Trophoblast cell (in vitro differentiated cells and primary cell): ENCODE measurements around the gene MRPL30.

Source experiments
- DNase-seq, 2 donors: peaks; one replicate each; pipeline ENCODE4 v3.0.0-alpha.2; 2016
- H2AFZ ChIP-seq: 2 replicates; pipeline ENCODE4 v1.6.1; 2013; ENCODE audit warnings: low read length, moderate library complexity, mild to moderate bottlenecking; ENCODE audit not compliant: insufficient read depth, poor library complexity
- H2AK5ac ChIP-seq: 2 replicates; pipeline ENCODE4 v1.6.1; 2013; ENCODE audit warnings: mild to moderate bottlenecking, low read length
- H2BK120ac ChIP-seq: 2 replicates; pipeline ENCODE4 v1.6.1; 2013; ENCODE audit warnings: low read length, mild to moderate bottlenecking, moderate library complexity; ENCODE audit not compliant: insufficient read depth, poor library complexity
- H2BK12ac ChIP-seq: 2 replicates; pipeline ENCODE4 v1.6.1; 2013; ENCODE audit warnings: mild to moderate bottlenecking, low read length, moderate library complexity
- H2BK5ac ChIP-seq: 2 replicates; pipeline ENCODE4 v1.6.1; 2013; ENCODE audit warnings: low read length, low read depth, moderate library complexity, mild to moderate bottlenecking; ENCODE audit not compliant: poor library complexity
- H3K14ac ChIP-seq: 2 replicates; pipeline ENCODE4 v1.6.1; 2013; ENCODE audit warnings: mild to moderate bottlenecking, low read length
- H3K18ac ChIP-seq: 2 replicates; pipeline ENCODE4 v1.6.1; 2013; ENCODE audit warnings: mild to moderate bottlenecking, low read length
- H3K23ac ChIP-seq: 2 replicates; pipeline ENCODE4 v1.6.1; 2013; ENCODE audit warnings: low read length
- H3K27ac ChIP-seq: 2 replicates; pipeline ENCODE4 v1.5.1; 2013; ENCODE audit warnings: low read depth, mild to moderate bottlenecking, inconsistent platforms, low read length, moderate library complexity
- H3K27me3 ChIP-seq: 2 replicates; pipeline ENCODE4 v1.6.1; 2013; ENCODE audit warnings: inconsistent platforms, mild to moderate bottlenecking, low read length, moderate library complexity; ENCODE audit not compliant: insufficient read depth
- H3K36me3 ChIP-seq, 2 experiments: 1 replicate in 1 of 2; 2 replicates in 1 of 2; pipeline ENCODE4 v1.6.1; 2013; ENCODE audit warnings: low read length in 2 of 2, mild to moderate bottlenecking in 2 of 2, moderate library complexity in 1 of 2; ENCODE audit not compliant: insufficient read depth in 2 of 2, control insufficient read depth in 1 of 2
- H3K4ac ChIP-seq: 2 replicates; pipeline ENCODE4 v1.6.1; 2013; ENCODE audit warnings: low read depth, mild to moderate bottlenecking, low read length, moderate library complexity
- H3K4me1 ChIP-seq, 2 experiments: 1 replicate in 1 of 2; 2 replicates in 1 of 2; pipeline ENCODE4 v1.6.1; 2013; ENCODE audit warnings: low read length in 2 of 2, mild to moderate bottlenecking in 2 of 2, moderate library complexity in 1 of 2; ENCODE audit not compliant: insufficient read depth in 2 of 2, control insufficient read depth in 1 of 2
- H3K4me2 ChIP-seq: 2 replicates; pipeline ENCODE4 v1.6.1; 2013; ENCODE audit warnings: inconsistent platforms, mild to moderate bottlenecking, low read length, moderate library complexity
- H3K4me3 ChIP-seq: 2 replicates; pipeline ENCODE4 v1.5.1; 2013; ENCODE audit warnings: mild to moderate bottlenecking, low read depth, low read length, inconsistent platforms
- H3K79me1 ChIP-seq: one replicate; pipeline ENCODE4 v1.6.1; 2013; ENCODE audit warnings: low read length
- H3K79me2 ChIP-seq: 2 replicates; pipeline ENCODE4 v1.6.1; 2013; ENCODE audit warnings: low read length, mild to moderate bottlenecking; ENCODE audit not compliant: control insufficient read depth, insufficient read depth, poor library complexity
- H3K9ac ChIP-seq: 2 replicates; pipeline ENCODE4 v1.6.1; 2013; ENCODE audit warnings: mild to moderate bottlenecking, low read length
- H3K9me3 ChIP-seq: 2 replicates; pipeline ENCODE4 v1.6.1; 2013; ENCODE audit warnings: low read depth, mild to moderate bottlenecking, control low read depth, inconsistent platforms, low read length; ENCODE audit not compliant: insufficient read depth
- H4K12ac ChIP-seq: 2 replicates; pipeline ENCODE4 v1.6.1; 2013; ENCODE audit warnings: low read depth, mild to moderate bottlenecking, low read length, moderate library complexity
- H4K8ac ChIP-seq: 2 replicates; pipeline ENCODE4 v1.6.1; 2013; ENCODE audit warnings: low read depth, mild to moderate bottlenecking, low read length, moderate library complexity
- H4K91ac ChIP-seq: one replicate; pipeline ENCODE4 v1.6.1; 2013; ENCODE audit warnings: low read depth, mild to moderate bottlenecking, low read length, moderate library complexity
- WGBS: extraction: QIAGEN DNeasy Blood & Tissue Kit; methylation state at CpG from one replicate; pipeline ENCODE4 v1.1.7; 2013; ENCODE audit warnings: missing lambda C conversion rate; ENCODE audit not compliant: insufficient read length, insufficient coverage; ENCODE audit errors: extremely low coverage; 5-methylcytosine and 5-hydroxymethylcytosine counted together

Gene MRPL30

GRCh38 chr2:99153921-99154604 lies 26.9 kb upstream of the MRPL30 start:
- H2BK5ac ChIP-seq = no peak overlapping the region
- peak overlapping the region; percentile 63 for H3K9ac ChIP-seq
- no peak overlapping the region for H2BK12ac ChIP-seq
- H3K23ac ChIP-seq = no peak overlapping the region
- WGBS = no CpG with 5 or more reads among the region's 12 CpGs
- peaks cover 7% of the 10 kb centered on the region for H3K79me1 ChIP-seq
- H4K12ac ChIP-seq = peak overlapping the region; percentile 72
- peaks cover 5 to 8% of the 10 kb centered on the region in 2 experiments for H3K4me1 ChIP-seq
- peak overlapping the region; percentile 85 for H3K4me3 ChIP-seq
- no peak overlapping the region for H2AK5ac ChIP-seq
- no peak overlapping the region for H3K4ac ChIP-seq
- no peak overlapping the region for H3K27ac ChIP-seq
- peak overlapping the region; percentile 93 for H4K8ac ChIP-seq
- H3K14ac ChIP-seq = peak overlapping the region; percentile 83
- peak overlapping the region; percentile 70 for H4K91ac ChIP-seq
- no peak overlapping the region for H2BK120ac ChIP-seq
- H3K36me3 ChIP-seq = no peaks in the 10 kb centered on the region
- no peaks in the 10 kb centered on the region for H3K27me3 ChIP-seq
- H2AFZ ChIP-seq = peak overlapping the region; percentile 88
- DNase-seq = no peak
- no peak overlapping the region for H3K18ac ChIP-seq
- no peaks in the 10 kb centered on the region for H3K9me3 ChIP-seq
- peaks cover 4% of the 10 kb centered on the region for H3K79me2 ChIP-seq
- H3K4me2 ChIP-seq = peak overlapping the region; percentile 82

GRCh38 chr2:99154643-99155536 lies 26.1 kb upstream of the MRPL30 start, which contains the start of the genes LIPT1 and TSGA10:
LIPT1 (plus strand) TSS chr2:99154967; CDS start chr2:99161958, 6,991 bp downstream.
TSGA10 (minus strand) TSS chr2:99154942; CDS start chr2:99109439, 45,503 bp downstream.
- H3K79me2 ChIP-seq = peaks cover 4% of the 10 kb centered on the region
- peak; percentile 83 to 90 for DNase-seq
- H3K27ac ChIP-seq = no peak within 1 kb of the TSS
- H3K9me3 ChIP-seq = no peaks in the 10 kb centered on the region
- H3K4me2 ChIP-seq = peak within 1 kb of the TSS; percentile 82
- peak within 1 kb of the TSS; percentile 61 for H2BK120ac ChIP-seq
- peak within 1 kb of the TSS; percentile 85 for H3K18ac ChIP-seq
- H2AFZ ChIP-seq = peak within 1 kb of the TSS; percentile 88
- no peak within 1 kb of the TSS for H3K23ac ChIP-seq
- H4K8ac ChIP-seq = peak within 1 kb of the TSS; percentile 96
- H3K4ac ChIP-seq = peak within 1 kb of the TSS; percentile 52
- H4K91ac ChIP-seq = peak within 1 kb of the TSS; percentile 70
- H3K27me3 ChIP-seq = no peaks in the 10 kb centered on the region
- H3K79me1 ChIP-seq = peaks cover 7% of the 10 kb centered on the region
- peak within 1 kb of the TSS; percentile 88 for H3K14ac ChIP-seq
- H3K4me3 ChIP-seq = peak within 1 kb of the TSS; percentile 85
- H2BK5ac ChIP-seq = no peak within 1 kb of the TSS
- WGBS = no CpG with 5 or more reads among the region's 70 CpGs
- no peaks in the 10 kb centered on the region for H3K36me3 ChIP-seq
- H3K9ac ChIP-seq = peak within 1 kb of the TSS; percentile 79
- peaks cover 5 to 8% of the 10 kb centered on the region in 2 experiments for H3K4me1 ChIP-seq
- H2BK12ac ChIP-seq = no peak within 1 kb of the TSS
- H2AK5ac ChIP-seq = no peak within 1 kb of the TSS
- H4K12ac ChIP-seq = peak within 1 kb of the TSS; percentile 93

GRCh38 chr2:99156891-99157290 lies 24.1 kb upstream of the MRPL30 start:
- peaks cover 7% of the 10 kb centered on the region for H3K79me1 ChIP-seq
- no peak overlapping the region for H3K23ac ChIP-seq
- H2BK12ac ChIP-seq = no peak overlapping the region
- no peak overlapping the region for H3K4me3 ChIP-seq
- no peak overlapping the region for H4K8ac ChIP-seq
- H4K91ac ChIP-seq = no peak overlapping the region
- H3K9ac ChIP-seq = no peak overlapping the region
- no peak overlapping the region for H4K12ac ChIP-seq
- H2AFZ ChIP-seq = no peak overlapping the region
- peaks cover 5 to 8% of the 10 kb centered on the region in 2 experiments for H3K4me1 ChIP-seq
- no peak overlapping the region for H3K14ac ChIP-seq
- H2AK5ac ChIP-seq = no peak overlapping the region
- H3K27ac ChIP-seq = no peak overlapping the region
- no peak overlapping the region for H2BK5ac ChIP-seq
- no peak overlapping the region for H3K18ac ChIP-seq
- no CpG with 5 or more reads among the region's 1 CpG for WGBS
- H2BK120ac ChIP-seq = no peak overlapping the region
- no peak for DNase-seq
- no peak overlapping the region for H3K4ac ChIP-seq
- no peaks in the 10 kb centered on the region for H3K9me3 ChIP-seq
- H3K27me3 ChIP-seq = no peaks in the 10 kb centered on the region
- no peaks in the 10 kb centered on the region for H3K36me3 ChIP-seq
- H3K79me2 ChIP-seq = peaks cover 4% of the 10 kb centered on the region
- no peak overlapping the region for H3K4me2 ChIP-seq

- no peaks in the 10 kb centered on the region for H3K9me3 ChIP-seq
- H3K4me1 ChIP-seq = peaks cover 5 to 8% of the 10 kb centered on the region in 2 experiments
- no peak overlapping the region for H3K4ac ChIP-seq
- DNase-seq = no peak
- no peak overlapping the region for H3K4me2 ChIP-seq
- no peak overlapping the region for H2BK120ac ChIP-seq
- H2AFZ ChIP-seq = no peak overlapping the region
- no peak overlapping the region for H3K9ac ChIP-seq
- H3K36me3 ChIP-seq = no peaks in the 10 kb centered on the region
- H3K27me3 ChIP-seq = no peaks in the 10 kb centered on the region
- no peak overlapping the region for H3K23ac ChIP-seq
- no peak overlapping the region for H4K8ac ChIP-seq
- H3K27ac ChIP-seq = no peak overlapping the region
- H4K91ac ChIP-seq = no peak overlapping the region
- no CpG with 5 or more reads among the region's 5 CpGs for WGBS
- no peak overlapping the region for H3K4me3 ChIP-seq
- peaks cover 4% of the 10 kb centered on the region for H3K79me2 ChIP-seq
- no peak overlapping the region for H2BK5ac ChIP-seq
- no peak overlapping the region for H3K14ac ChIP-seq
- no peak overlapping the region for H4K12ac ChIP-seq
- H2BK12ac ChIP-seq = no peak overlapping the region
- H3K18ac ChIP-seq = no peak overlapping the region
- H2AK5ac ChIP-seq = no peak overlapping the region
- peaks cover 7% of the 10 kb centered on the region for H3K79me1 ChIP-seq
These were observed 22.4 kb upstream of the MRPL30 start for GRCh38 chr2:99158599-99158998.
